ENCODE results near the gene PIEZO2. TPM values are rescaled to one million over a fixed set of nuclear protein-coding genes. Genes with fewer than 3 reads are reported as not detected.

Gene PIEZO2
- total RNA-seq, 4 donors from 2014 or later, result 2.7 to 11.7 (median 4.0) TPM

DNA sequence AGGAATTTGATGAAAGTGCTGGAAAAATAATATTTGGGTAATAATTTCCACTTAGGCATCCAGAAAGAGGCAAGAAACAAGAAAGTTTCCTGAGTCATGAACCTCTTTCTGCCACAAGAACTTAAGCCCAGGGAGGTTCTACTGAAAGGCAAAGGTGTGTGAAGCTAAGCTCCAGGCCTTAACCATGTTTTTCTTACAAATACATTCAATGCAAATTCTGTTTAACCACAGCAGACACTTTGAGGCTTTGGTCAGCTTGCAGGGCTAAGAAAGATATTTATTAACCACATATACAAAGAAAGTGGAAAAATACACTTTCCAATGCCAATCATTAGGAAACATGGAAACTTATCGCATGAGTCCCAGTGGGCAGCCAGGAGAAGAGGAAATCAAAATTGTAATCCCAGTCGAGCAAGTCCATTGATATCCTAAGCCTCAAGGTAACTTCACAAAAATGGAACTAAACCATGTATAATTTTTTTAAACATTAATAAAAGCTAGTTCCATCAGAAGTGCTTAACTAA lies 68.3 kb downstream of the PIEZO2 start:
- no peak for DNase-seq (ENCODE audit: low spot score)
- TF ChIP-seq, protein P1, sequence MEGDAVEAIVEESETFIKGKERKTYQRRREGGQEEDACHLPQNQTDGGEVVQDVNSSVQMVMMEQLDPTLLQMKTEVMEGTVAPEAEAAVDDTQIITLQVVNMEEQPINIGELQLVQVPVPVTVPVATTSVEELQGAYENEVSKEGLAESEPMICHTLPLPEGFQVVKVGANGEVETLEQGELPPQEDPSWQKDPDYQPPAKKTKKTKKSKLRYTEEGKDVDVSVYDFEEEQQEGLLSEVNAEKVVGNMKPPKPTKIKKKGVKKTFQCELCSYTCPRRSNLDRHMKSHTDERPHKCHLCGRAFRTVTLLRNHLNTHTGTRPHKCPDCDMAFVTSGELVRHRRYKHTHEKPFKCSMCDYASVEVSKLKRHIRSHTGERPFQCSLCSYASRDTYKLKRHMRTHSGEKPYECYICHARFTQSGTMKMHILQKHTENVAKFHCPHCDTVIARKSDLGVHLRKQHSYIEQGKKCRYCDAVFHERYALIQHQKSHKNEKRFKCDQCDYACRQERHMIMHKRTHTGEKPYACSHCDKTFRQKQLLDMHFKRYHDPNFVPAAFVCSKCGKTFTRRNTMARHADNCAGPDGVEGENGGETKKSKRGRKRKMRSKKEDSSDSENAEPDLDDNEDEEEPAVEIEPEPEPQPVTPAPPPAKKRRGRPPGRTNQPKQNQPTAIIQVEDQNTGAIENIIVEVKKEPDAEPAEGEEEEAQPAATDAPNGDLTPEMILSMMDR (IDR thresholded peaks at IDR 0.05), result no peak
- no peak for ATAC-seq (ENCODE audit: low FRiP score)

DNA sequence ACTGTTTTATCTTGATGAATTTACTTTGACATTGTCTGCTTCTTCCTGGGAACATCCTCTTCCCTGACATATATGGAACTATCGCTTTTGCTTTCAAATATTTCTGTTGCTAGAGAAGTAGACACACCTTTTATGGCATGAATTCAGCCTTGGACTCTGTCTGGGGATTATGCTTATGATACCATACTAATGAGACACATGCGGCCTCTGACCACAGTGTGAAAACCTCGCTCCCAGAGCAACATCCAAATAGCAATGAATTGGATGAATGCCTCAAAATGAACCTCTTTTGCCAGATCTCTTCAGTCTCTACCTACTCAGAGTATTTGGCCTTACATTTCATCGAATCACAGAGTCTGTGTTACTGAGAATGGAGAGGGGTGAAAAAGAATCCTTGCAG lies 70.9 kb downstream of the PIEZO2 start:
- TF ChIP-seq, protein P1 (IDR thresholded peaks at IDR 0.05), result no peak
- no peak for ATAC-seq (ENCODE audit: low FRiP score)
- DNase-seq (ENCODE audit: low spot score), result no peak

DNA sequence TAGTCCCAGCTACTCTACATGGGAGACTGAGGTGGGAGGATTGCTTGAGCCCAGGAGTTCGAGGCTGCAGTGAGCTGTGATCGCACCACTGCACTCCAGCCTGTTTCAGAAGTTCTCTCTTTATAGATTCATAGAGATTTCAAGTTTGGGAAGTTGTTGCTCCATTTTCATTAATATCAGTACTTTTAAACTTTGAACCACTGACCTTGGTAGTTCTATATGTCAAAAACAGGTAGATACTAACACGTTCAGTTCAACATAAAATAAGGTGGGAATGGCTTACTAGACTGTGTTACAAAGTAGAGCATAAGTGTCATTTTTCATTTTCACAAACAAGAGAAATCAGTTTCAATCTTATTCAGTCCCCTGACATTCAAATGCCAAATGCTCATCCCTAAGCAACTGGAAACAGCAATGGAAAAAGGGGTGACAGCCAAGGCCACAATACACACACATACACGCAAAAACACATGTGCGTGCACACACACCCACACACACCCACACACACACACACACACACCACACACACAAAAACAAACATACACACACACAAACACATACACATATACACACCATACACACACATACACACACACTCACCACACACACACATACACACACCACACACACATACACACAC lies 71.7 kb downstream of the PIEZO2 start:
- TF ChIP-seq, protein P1 (IDR thresholded peaks at IDR 0.05), result no peak
- DNase-seq (ENCODE audit: low spot score) (no peak), ATAC-seq (ENCODE audit: low FRiP score) (no peak)

DNA sequence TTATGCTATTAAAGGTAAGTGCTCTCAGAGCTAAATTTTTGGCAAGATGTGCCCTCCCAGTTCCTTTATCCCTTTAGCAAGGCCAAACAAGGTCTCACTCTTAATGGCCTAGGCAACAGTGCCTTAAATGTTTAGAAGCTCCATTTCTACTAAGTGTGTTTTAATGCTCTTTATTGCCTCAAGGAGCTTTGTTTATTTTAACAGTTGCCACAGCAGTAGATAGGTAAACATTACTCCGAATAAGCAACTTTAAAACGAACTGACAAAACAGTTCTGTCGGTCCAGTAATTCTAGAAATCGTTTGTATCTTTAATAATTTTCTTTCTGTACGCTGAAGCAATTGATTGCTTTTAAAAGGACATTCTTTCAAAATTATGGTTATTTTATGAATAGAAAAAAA lies 74.5 kb downstream of the PIEZO2 start:
- DNase-seq (ENCODE audit: low spot score), result no peak
- TF ChIP-seq, protein P1 (IDR thresholded peaks at IDR 0.05), result no peak
- ATAC-seq (ENCODE audit: low FRiP score), result no peak

DNA sequence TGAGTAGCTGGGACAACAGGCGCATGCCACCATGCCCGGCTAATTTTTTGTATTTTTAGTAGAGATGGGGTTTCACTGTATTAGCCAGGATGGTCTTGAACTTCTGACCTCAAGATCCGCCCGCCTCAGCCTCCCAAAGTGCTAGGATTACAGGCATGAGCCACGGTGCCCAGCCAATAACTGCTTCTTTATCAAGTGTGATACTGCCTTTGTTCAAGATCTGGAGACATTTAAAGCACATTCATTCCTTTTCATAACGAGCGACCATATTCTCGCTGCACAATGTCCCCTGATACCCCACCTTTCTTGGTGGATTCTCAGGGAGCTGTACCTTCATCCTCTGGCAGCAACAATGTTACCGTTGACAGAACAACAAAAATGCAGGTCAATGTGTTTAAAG lies 75.4 kb downstream of the PIEZO2 start:
- DNase-seq (ENCODE audit: low spot score), result no peak
- TF ChIP-seq, protein P1 (IDR thresholded peaks at IDR 0.05), result no peak
- ATAC-seq (ENCODE audit: low FRiP score), result no peak

DNA sequence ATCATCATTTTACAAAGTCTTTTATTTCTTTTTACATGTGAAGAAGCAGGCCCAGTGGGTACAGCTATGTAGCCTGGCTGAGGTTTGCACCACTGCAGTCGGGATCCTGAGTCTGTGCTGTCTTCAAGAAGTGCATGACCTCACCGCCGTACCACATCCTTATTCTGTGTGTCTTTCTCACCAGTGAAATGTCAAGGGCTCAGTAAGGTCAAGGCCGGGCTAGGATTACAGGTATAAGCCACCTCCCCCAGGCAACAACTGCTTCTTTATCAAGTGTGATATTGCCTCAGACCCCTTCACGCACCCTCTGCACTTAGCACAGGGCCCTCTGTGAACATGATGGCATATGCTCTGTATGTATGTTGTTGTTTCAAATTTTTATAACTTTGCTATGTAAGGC lies 76.7 kb downstream of the PIEZO2 start:
- ATAC-seq (ENCODE audit: low FRiP score), result no peak
- no peak for DNase-seq (ENCODE audit: low spot score)
- TF ChIP-seq, protein P1 (IDR thresholded peaks at IDR 0.05), result no peak

DNA sequence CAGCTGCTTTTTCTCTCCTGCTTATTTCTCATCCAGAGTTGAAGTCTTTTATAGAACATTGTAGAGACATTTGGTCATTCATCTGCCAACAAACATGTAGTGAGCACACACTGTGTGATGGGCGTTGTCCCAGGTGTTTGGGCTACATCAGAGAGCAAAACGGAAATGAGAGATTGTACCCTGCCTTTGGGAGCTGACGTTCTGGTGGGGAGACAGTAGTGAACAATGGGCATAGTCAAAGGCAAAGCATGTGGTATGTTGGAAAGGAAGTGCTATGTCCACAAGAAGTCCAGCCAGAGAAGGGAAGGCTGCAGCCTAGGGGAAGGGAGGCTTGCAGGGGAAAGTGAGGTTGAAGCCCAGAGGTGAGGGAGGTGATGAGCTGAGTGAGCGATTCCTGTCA lies 78.1 kb downstream of the PIEZO2 start:
- DNase-seq (ENCODE audit: low spot score) (no peak), ATAC-seq (ENCODE audit: low FRiP score) (no peak)
- TF ChIP-seq, protein P1 (IDR thresholded peaks at IDR 0.05), result no peak
